H9 (cell line): ENCODE measurements around the gene C3orf85. TPM values are rescaled to one million over a fixed set of nuclear protein-coding genes. Genes with fewer than 3 reads are reported as not detected.

ENCODE experiments used
- DNase-seq: peaks from one replicate; pipeline ENCODE4 v3.0.0-alpha.2; 2017
- H2AFZ ChIP-seq: one replicate; pipeline ENCODE4 v1.6.1; 2013; ENCODE audit warnings: mild to moderate bottlenecking, low read length, control low read depth, moderate library complexity
- H2AK5ac ChIP-seq: 2 replicates; pipeline ENCODE4 v1.6.1; 2013; ENCODE audit warnings: low read length, control low read depth, mixed read lengths; ENCODE audit not compliant: insufficient read length
- H2BK120ac ChIP-seq: one replicate; pipeline ENCODE4 v1.6.1; 2013; ENCODE audit warnings: low read depth, mild to moderate bottlenecking, low read length, control low read depth, inconsistent platforms; ENCODE audit not compliant: poor library complexity, severe bottlenecking
- H2BK12ac ChIP-seq: 2 replicates; pipeline ENCODE4 v1.6.1; 2013; ENCODE audit warnings: low read length, control low read depth, mixed read lengths, low read depth; ENCODE audit not compliant: insufficient read length
- H2BK15ac ChIP-seq: 2 replicates; pipeline ENCODE4 v1.6.1; 2013; ENCODE audit warnings: low read depth, low read length, control low read depth
- H2BK20ac ChIP-seq: one replicate; pipeline ENCODE4 v1.6.1; 2013; ENCODE audit warnings: low read depth, mild to moderate bottlenecking, low read length, control low read depth, inconsistent platforms; ENCODE audit not compliant: poor library complexity, severe bottlenecking
- H2BK5ac ChIP-seq: 2 replicates; pipeline ENCODE4 v1.6.1; 2013; ENCODE audit warnings: low read length, control low read depth, mixed read lengths; ENCODE audit not compliant: insufficient read length
- H3K14ac ChIP-seq: 2 replicates; pipeline ENCODE4 v1.6.1; 2013; ENCODE audit warnings: low read length, control low read depth; ENCODE audit not compliant: insufficient read depth
- H3K18ac ChIP-seq: 2 replicates; pipeline ENCODE4 v1.6.1; 2013; ENCODE audit warnings: low read depth, mild to moderate bottlenecking, mixed read lengths, low read length, control low read depth; ENCODE audit not compliant: insufficient read length
- H3K23ac ChIP-seq: 2 replicates; pipeline ENCODE4 v1.6.1; 2013; ENCODE audit warnings: low read length, control low read depth, mixed read lengths, low read depth; ENCODE audit not compliant: insufficient read length
- H3K23me2 ChIP-seq: 2 replicates; pipeline ENCODE4 v1.6.1; 2013; ENCODE audit warnings: low read depth, mild to moderate bottlenecking, mixed read lengths, low read length, control low read depth; ENCODE audit not compliant: insufficient read length, poor library complexity, severe bottlenecking
- H3K27ac ChIP-seq: 2 replicates; pipeline ENCODE4 v1.5.1; 2013; ENCODE audit warnings: low read length, control low read depth, mixed read lengths, low read depth; ENCODE audit not compliant: insufficient read length
- H3K27me3 ChIP-seq: 2 replicates; pipeline ENCODE4 v1.6.1; 2013; ENCODE audit warnings: low read length, control low read depth, inconsistent platforms; ENCODE audit not compliant: insufficient read depth
- H3K4ac ChIP-seq: 2 replicates; pipeline ENCODE4 v1.6.1; 2013; ENCODE audit warnings: low read depth, mild to moderate bottlenecking, control low read depth, inconsistent platforms, low read length, moderate library complexity
- H3K4me1 ChIP-seq: 2 replicates; pipeline ENCODE4 v1.6.1; 2013; ENCODE audit warnings: low read length, control low read depth, inconsistent platforms; ENCODE audit not compliant: insufficient read depth
- H3K4me2 ChIP-seq: 2 replicates; pipeline ENCODE4 v1.6.1; 2013; ENCODE audit warnings: low read length, control low read depth, mixed read lengths; ENCODE audit not compliant: insufficient read length, insufficient read depth
- H3K56ac ChIP-seq: 2 replicates; pipeline ENCODE4 v1.6.1; 2013; ENCODE audit warnings: low read depth, mild to moderate bottlenecking, mixed read lengths, low read length, control low read depth; ENCODE audit not compliant: insufficient read length
- H3K79me1 ChIP-seq: 2 replicates; pipeline ENCODE4 v1.6.1; 2013; ENCODE audit warnings: low read depth, mild to moderate bottlenecking, moderate library complexity, low read length, control low read depth, inconsistent platforms; ENCODE audit not compliant: insufficient read depth, poor library complexity, severe bottlenecking
- H3K79me2 ChIP-seq: 2 replicates; pipeline ENCODE4 v1.6.1; 2013; ENCODE audit warnings: low read length, control low read depth, inconsistent platforms; ENCODE audit not compliant: insufficient read depth
- H3K9ac ChIP-seq: 2 replicates; pipeline ENCODE4 v1.6.1; 2013; ENCODE audit warnings: low read length, control low read depth, mixed read lengths; ENCODE audit not compliant: insufficient read length; ENCODE audit errors: extremely low read depth
- H3K9me3 ChIP-seq: one replicate; pipeline ENCODE4 v1.6.1; 2013; ENCODE audit warnings: low read depth, low read length, inconsistent platforms; ENCODE audit not compliant: control insufficient read depth
- H3T11ph ChIP-seq: one replicate; pipeline ENCODE4 v1.6.1; 2013; ENCODE audit warnings: mild to moderate bottlenecking, low read length, control low read depth, inconsistent platforms
- H4K20me1 ChIP-seq: one replicate; pipeline ENCODE4 v1.6.1; 2013; ENCODE audit not compliant: control insufficient read depth, insufficient read length, insufficient read depth
- H4K5ac ChIP-seq: 2 replicates; pipeline ENCODE4 v1.6.1; 2013; ENCODE audit warnings: low read depth, mild to moderate bottlenecking, mixed read lengths, low read length, control low read depth; ENCODE audit not compliant: insufficient read length
- H4K8ac ChIP-seq: replicated peaks from 2 replicates; pipeline ENCODE4 v1.6.1; 2013; ENCODE audit warnings: low read length, control low read depth, mixed read lengths, low read depth; ENCODE audit not compliant: insufficient read length
- H4K91ac ChIP-seq: 2 replicates; pipeline ENCODE4 v1.6.1; 2013; ENCODE audit warnings: low read depth, mild to moderate bottlenecking, moderate library complexity, mixed read lengths, low read length, control low read depth; ENCODE audit not compliant: insufficient read length
- H3K27ac Mint-ChIP-seq, 3 experiments: 2 replicates in 2 of 3; 3 replicates in 1 of 3; pipeline ENCODE4 v1.8.0; 2020 to 2021; ENCODE audit warnings: mixed read lengths in 3 of 3, mild to moderate bottlenecking in 1 of 3, moderate library complexity in 1 of 3
- H3K27me3 Mint-ChIP-seq: 2 replicates; pipeline ENCODE4 v1.8.0; 2021; ENCODE audit warnings: low read depth, mild to moderate bottlenecking, moderate library complexity, mixed read lengths
- H3K36me3 Mint-ChIP-seq, 3 experiments: 2 replicates in 2 of 3; 3 replicates in 1 of 3; pipeline ENCODE4 v1.8.0; 2020 to 2021; ENCODE audit warnings: low read depth in 3 of 3, mixed read lengths in 3 of 3; ENCODE audit not compliant: insufficient read depth in 1 of 3
- H3K4me1 Mint-ChIP-seq, 2 experiments: 2 replicates each; pipeline ENCODE4 v1.8.0; 2020; ENCODE audit warnings: mixed read lengths in 2 of 2
- H3K4me3 Mint-ChIP-seq, 2 experiments: 2 replicates in 1 of 2; 3 replicates in 1 of 2; pipeline ENCODE4 v1.8.0; 2020 to 2021; ENCODE audit warnings: mild to moderate bottlenecking in 2 of 2, mixed read lengths in 2 of 2, moderate library complexity in 1 of 2
- H3K9me3 Mint-ChIP-seq, 2 experiments: 2 replicates in 1 of 2; 3 replicates in 1 of 2; pipeline ENCODE4 v1.8.0; 2020; ENCODE audit warnings: mild to moderate bottlenecking in 2 of 2, mixed read lengths in 2 of 2, moderate library complexity in 1 of 2
- WGBS: extraction: QIAGEN DNeasy Blood & Tissue Kit; methylation state at CpG from one replicate; pipeline ENCODE4 v1.1.7; 2013; ENCODE audit warnings: missing lambda C conversion rate, low lambda C conversion rate, mixed read lengths; ENCODE audit not compliant: insufficient read length; ENCODE audit errors: extremely low coverage; 5-methylcytosine and 5-hydroxymethylcytosine counted together
- total RNA-seq: library from RNA; stranded (reverse); gene quantifications from 2 replicates; pipeline ENCODE4 v1.2.1, GENCODE V29; 2021
- TF ChIP-seq, protein P1 (sequence below): fragments of 200-600 bp; sonication (generic); conservative IDR thresholded peaks from 3 replicates; pipeline ENCODE4 v1.8.0; 2021; ENCODE audit warnings: antibody characterized with exemption, mild to moderate bottlenecking

The C3orf85 gene
- total RNA-seq, 1 experiment from 2014 or later: not detected

DNA sequence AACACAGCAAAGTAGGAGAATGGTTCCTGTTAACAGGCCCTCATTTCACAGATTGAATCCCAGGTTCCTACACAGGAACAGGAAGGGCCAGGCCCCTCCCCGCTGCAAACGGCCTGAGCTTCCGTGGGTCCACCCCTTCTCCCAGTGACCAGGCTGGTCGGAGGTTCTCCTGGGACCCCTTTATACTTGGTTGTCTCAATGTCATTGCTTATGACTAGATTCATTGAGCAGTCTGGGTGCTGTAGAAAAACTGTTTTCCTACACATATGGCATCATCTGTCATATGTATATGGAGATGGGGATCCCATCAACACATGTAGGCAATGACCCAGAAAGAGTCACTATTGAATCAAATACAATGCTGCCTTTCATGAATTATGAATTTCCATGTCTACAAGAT, 3.8 kb downstream of the C3orf85 start:
- H3K79me1 ChIP-seq: no peaks in the 10 kb centered on the region
- TF ChIP-seq, protein P1, sequence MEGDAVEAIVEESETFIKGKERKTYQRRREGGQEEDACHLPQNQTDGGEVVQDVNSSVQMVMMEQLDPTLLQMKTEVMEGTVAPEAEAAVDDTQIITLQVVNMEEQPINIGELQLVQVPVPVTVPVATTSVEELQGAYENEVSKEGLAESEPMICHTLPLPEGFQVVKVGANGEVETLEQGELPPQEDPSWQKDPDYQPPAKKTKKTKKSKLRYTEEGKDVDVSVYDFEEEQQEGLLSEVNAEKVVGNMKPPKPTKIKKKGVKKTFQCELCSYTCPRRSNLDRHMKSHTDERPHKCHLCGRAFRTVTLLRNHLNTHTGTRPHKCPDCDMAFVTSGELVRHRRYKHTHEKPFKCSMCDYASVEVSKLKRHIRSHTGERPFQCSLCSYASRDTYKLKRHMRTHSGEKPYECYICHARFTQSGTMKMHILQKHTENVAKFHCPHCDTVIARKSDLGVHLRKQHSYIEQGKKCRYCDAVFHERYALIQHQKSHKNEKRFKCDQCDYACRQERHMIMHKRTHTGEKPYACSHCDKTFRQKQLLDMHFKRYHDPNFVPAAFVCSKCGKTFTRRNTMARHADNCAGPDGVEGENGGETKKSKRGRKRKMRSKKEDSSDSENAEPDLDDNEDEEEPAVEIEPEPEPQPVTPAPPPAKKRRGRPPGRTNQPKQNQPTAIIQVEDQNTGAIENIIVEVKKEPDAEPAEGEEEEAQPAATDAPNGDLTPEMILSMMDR: no peak
- no peak overlapping the region for H2AFZ ChIP-seq
- H3K4ac ChIP-seq: no peak overlapping the region
- H2BK5ac ChIP-seq: no peak overlapping the region
- no peaks in the 10 kb centered on the region for H3K27me3 ChIP-seq
- Mint-ChIP-seq H3K4me1 (no peaks in the 10 kb centered on the region), H3K4me3 (no peak overlapping the region), H3K27me3 (no peaks in the 10 kb centered on the region), H3K27ac (0 out of 7 replicates have a peak overlapping the region, but pooled peaks of 1 of the 3 experiments have one; percentile 15), H3K9me3 (no peaks in the 10 kb centered on the region), H3K36me3 (no peaks in the 10 kb centered on the region)
- no peak overlapping the region for H2BK20ac ChIP-seq
- no peak overlapping the region for H4K8ac ChIP-seq
- no peak overlapping the region for H3K23ac ChIP-seq
- H3K9me3 ChIP-seq: no peaks in the 10 kb centered on the region
- no peak overlapping the region for H3K27ac ChIP-seq
- no peaks in the 10 kb centered on the region; the same call in 1 of the 2 replicates for H3K4me1 ChIP-seq
- H4K91ac ChIP-seq: no peak overlapping the region
- no peaks in the 10 kb centered on the region for H4K20me1 ChIP-seq
- H2AK5ac ChIP-seq: no peak overlapping the region
- H3K79me2 ChIP-seq: no peaks in the 10 kb centered on the region
- H2BK15ac ChIP-seq: no peak overlapping the region
- H3K4me2 ChIP-seq: no peak overlapping the region
- no peak overlapping the region for H3K56ac ChIP-seq
- H3K18ac ChIP-seq: no peak overlapping the region
- H3K14ac ChIP-seq: no peak overlapping the region
- H3T11ph ChIP-seq: no peak overlapping the region
- H2BK12ac ChIP-seq: no peak overlapping the region
- WGBS: no CpG with 5 or more reads among the region's 4 CpGs
- H3K23me2 ChIP-seq: no peaks in the 10 kb centered on the region
- no peak for DNase-seq
- no peak overlapping the region for H3K9ac ChIP-seq
- H2BK120ac ChIP-seq: no peak overlapping the region
- no peak overlapping the region for H4K5ac ChIP-seq
